HG02981 (cell line): ENCODE results near the gene CRTC2.

Experiments
- ATAC-seq: cut with Tn5 transposase; IDR thresholded peaks from one replicate; pipeline ENCODE4 v1.9.1; 2021; ENCODE audit warnings: mild to moderate bottlenecking, moderate library complexity; ENCODE audit not compliant: unreplicated experiment

CRTC2 gene

DNA sequence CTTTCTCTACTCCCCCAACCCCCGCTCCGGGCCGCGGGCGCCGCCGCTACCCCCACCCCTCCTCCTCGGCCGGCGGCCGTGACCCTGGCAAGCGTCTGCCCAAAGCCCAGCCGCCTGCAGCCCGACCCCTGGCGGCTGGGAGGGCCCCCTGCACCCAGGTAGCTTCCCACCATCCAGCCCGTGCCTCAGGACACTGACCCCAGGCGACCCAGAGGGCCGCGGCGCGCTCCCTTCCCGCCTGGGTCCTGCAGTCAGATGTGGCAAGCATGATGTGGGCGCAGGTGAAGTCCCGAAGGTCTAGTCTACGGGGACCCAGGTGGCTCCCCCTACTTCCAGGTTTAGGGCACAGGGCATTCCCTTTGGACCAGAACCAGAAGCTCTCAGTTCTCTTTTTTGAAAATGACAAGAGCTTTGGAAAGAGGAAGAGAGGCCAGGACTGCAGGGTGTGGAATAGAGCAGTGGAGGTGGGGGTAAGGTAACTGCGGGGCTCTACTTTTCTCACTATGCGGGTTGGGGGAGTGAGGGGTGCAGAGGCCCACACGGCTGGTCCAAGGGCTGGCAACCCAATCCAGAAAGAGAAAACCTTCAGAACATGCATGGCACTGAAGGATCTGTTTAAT is 11.7 kb downstream of the CRTC2 start, which contains the start of gene DENND4B:
DENND4B (minus strand) TSS at position 97 of the 620 bp plus-strand sequence. CDS start 2,344 bp downstream, outside the sequence.
- peak; percentile 73 for ATAC-seq

DNA sequence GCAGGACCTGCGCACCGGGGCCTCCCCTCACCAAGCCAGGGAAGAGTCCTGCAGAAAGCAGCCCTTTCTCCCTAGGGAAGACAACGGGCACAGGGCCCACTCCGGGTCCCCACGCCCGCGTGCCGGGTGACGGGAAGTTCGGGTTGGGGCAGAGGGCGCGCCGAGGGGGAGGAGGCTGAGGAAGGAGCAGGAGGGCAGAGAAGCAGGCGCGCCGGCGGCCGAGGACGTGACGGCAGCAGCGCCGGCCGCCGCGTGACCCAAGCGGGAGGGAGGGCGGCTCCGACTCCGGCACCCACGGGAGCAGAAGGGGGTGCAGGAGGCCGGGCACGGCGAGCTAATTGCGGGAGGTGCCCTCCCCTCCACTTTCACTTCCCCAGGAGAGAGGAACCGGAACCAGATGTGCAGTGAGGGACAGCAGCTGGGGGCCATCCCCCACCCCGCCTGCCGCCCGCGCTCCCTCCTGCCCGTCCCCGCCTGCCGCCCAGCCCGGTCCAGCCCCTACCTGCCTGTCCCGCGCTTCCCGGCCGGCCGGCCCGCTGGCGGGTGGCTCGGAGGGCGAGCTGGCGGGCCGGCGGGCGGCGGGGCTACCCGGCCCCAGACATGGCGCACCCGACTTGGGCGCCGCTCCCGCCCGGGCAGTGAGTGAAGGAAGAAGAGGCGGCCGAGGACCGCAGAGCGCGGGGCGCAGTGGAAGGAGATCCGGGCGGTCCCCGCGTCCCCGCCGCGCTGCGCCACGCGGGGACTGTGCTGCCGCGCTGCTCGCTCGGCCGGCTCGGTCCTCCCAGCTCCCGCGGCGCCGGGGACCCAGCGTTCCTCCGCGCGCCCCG is 12.4 kb downstream of the CRTC2 start:
- peak; percentile 59 for ATAC-seq

DNA sequence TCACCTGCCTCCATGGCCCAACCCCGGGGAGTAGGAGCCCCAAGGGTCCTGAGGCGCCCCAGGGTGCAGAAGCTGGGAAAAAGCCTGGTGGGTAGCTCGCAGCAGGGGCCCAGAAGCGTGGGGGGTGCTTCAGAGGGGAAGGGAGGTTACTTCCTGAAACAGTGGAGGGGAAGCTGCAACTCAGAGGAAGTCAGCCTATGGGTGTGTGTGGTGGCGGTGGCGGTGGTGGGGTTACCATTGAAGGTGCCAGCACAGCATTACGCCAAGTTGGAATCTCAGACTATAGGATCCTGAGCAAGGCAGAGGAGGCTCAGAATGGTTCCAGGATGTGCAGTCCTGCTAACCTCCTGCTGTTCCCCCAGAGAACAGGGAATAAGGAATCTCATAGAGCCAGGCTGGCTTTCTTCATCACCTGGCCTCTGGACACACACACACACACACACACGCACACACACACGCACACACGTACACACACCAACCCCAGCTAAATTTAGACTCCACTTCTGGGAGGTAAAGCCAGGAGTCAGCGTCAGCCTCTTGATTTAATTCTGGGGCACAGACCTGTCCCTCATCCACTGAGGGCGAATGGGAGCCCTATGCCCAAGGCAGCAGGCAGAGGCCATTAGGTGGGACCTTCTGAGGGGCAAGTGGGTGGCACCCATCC is 13.1 kb downstream of the CRTC2 start:
- ATAC-seq: no peak

DNA sequence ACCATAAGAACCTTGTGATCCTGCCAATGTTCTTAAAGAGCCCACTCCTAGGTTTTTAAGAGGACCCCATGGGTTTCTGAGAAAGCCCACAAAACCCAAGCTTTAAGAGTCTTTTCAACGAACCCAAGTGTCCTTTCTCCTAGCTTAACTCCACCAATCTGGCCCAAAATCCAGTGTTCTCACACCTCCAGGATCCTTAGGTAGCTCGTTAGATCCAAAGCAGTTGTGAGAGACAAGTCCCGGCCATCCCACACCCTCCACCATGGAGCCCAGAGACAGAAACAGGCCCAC is 13.6 kb downstream of the CRTC2 start:
- no peak for ATAC-seq

DNA sequence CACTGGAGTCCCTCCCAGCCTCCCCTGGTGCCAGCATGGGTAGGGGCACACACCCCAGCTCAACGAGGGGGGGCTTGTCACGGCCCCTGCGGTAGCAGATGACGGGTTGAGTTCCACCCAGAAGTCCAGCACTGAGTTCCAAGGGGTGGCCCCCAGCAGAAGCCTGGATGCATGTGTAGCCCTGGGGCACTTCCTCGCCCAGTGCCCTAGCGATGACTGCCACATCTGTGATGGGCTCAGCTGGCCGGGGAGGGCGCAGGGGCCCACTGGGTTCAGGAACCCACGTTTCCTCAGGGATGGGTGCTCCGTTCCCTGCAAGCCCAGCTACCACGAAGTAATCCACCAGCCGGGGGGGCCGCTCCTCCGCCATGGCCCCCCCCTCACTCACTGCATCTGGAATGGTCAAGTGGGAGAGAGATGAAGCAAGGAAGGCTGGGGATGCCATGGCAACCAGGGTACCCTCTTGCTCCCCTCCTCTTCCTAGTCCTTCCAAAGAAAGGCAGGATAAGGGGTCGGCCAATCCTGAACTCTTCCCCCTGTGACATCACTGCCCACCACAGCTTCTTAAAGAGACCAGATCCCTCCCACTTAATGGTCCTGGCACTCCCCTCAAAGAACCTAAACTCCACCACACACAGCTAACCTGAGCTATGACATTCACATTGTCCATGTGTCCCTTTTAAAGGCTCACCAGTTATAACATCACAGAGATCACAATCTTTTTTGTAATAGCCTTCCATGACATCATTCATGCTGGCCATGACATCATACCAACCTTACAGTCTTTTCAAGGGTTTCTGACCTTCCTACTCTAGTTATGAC is 14.2 kb downstream of the CRTC2 start:
- no peak for ATAC-seq

DNA sequence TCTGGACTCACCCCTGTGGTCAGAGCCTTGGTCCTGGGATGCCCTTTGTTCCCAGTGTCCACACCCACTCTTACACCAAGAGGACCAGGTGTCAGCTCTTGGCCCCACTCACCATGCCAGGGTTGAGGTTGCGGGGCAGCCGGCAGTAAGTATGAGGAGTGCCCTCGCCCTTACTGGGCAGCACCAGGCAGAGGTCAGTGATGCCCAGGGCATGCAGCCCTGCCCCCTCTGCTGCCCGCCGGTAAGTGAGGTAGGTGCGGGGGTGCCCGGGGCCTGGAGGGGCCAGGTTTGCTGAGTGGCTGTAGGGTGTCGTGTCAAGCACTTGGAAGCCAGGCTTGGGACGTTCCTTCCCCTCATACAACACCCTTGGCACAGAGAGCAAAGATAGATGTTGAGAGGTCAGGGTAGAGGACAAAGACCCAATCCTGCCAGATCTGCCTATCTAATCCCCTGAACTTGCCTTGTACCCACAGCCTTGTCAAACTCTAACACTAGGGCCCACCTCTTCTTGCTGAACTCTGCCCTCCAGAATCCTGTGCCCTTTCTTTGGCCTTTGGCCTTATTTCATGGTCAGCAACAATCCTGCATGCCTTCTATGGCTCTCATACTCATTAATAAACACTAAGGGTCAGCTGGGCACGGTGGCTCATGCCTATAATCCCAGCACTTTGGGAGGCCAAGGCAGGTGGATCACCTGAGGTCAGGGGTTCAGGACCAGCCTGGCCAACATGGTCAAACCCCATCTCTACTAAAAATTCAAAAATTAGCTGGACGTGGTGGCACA is 15.5 kb downstream of the CRTC2 start:
- no peak for ATAC-seq

DNA sequence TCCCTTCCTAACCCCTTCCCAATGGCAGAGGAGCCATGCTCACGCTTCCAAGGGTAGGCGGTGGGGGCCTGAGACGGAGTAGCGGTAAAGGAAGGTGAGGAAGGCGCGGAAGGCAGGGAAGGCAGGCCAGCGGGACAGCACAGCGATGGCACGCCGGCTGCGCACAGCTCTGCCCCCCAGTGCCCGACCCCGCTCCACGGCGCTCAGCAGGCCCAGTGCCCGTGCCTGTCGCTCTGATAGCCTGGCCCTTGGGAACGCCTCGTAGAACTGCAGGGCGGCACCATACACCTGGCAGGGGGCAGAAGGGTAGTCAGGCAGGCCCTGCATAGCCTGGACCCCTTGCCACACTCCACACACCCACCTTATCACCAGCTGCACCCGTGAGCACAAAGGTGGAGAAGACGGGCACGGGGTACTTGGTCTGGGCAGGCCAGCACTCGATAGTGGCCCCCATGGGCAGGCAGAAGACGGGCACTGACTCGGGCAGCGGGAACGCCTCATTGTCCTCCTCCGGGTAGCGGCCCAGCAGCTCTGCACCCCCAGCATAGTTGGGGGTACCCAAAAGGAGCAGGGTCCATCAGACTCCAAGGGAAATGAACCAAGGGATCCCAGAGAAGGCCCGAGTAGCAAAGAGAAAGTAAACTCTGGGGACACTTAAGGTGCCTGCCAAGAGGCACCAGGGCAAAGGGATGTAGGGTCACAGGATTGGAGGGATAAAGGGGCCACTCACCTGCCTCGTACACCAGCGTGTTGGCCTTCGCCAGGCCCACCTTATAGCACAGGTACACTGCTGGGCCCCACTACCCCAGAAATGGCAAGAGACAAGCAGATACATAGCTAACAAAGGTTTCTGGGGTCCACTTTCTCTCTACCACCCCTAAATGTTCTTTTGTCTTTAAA is 16.3 kb downstream of the CRTC2 start:
- no peak for ATAC-seq

DNA sequence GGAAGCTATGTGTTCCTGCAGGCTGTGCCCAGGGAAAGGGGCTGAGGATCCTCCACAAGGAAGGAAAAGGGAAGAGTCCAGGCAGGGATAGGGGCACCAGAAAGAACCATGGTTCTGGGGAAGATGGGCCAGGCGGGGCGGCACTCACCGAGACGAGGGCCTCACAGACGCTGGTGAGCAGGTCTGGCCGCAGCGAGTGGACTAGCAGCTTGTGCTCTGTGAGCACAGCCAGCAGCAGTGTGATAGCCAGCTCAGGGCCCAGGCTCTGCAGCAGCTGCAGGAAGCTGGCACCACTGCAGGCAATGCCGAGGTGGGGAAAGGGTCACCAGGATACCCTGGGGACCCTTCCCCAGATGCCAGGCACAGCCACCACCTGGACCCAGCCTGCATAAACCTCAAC is 17.7 kb downstream of the CRTC2 start:
- no peak for ATAC-seq

DNA sequence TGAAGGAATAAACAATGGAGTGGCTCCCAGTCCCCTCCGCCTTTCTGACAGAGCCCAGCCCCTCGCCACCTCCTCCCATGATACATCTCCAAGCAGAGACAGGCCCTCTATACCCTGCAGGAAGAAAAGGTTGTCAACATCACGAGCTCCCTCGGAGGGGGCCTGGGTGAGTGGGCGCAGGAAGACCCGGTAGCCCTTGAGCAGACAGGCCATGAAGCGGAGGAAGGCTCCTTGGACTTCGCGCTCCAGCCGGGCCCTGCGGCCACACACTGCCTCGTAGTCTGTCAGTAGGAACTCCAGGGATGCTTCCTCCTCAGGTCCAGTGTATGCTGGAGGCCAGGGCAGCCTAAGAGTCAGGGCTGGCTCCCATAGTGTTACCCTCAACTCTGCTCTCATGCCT is 18.9 kb downstream of the CRTC2 start:
- ATAC-seq: no peak

DNA sequence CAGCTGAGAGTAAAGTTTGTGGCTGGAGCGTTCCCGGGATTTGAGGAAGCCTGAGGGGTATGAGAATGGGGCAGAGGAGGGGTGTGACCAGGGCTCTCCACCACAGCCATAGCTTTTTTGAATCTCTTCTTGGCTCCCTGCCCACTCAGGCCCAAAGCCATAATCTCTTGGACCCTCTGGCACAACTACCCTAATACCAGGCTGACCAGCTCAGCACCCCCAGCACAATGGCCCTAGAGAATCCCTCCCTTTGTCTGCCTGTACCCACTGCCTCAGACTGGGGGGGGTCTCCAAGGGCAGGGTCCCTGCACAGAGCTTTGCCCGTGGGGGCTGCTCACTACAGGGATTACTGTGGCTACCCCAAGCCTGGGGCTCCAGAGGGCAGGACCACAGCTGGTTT is 19.4 kb downstream of the CRTC2 start:
- ATAC-seq: no peak

DNA sequence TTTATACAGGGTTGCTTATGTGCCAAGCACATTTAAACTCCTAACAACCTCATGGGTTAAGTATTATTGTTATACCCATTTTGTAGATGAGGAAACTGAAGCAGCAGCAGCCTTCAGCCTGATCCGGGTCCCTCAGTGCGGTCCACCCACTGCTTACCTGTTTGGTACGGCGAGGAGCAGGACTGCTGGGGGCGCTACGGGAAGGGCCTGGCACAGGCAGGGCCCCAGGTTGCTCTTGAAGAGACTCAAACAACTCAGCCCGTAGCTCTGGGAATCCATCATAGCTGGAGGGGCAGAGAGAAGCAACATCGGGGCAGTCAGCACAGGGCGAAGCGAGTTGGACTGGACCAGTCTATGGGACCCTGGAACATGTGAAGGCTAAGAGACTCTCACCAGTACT is 21.1 kb downstream of the CRTC2 start:
- ATAC-seq: no peak

DNA sequence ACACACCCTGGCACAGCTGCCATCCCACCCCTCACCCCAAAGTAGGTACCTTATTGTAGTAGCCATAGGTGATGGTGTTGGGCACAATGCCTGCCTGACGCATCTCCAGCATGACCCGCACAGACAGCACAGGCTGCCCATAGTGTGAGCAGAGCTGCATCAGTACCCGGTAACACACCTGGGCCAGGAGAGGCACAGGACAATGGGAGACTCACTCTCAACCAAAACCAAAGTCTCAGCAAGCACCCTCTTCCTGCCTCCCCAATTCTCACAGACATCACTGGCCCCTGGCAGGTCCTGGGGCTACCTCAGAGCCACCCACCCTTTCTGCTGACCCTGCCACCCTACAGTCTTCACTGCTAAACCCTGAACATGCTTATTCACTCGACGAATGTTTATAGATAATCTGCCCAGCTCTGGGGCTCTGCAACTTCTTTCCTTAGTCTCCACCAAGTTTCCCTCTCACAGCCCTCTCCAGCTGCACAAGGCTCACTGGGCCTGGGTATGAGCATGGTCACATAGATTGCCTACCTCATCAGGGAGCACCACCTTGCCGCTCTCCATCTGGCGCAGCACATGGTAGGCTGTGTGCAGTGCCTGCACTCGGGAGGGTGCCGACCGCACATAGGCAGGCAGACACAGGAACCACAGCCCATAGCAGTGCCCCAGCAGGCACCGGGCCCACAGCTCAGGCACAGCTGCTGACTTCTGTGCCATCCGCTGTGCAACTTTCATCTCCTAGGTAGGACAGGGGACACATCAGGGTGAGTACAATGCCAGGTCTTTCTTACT is 22.2 kb downstream of the CRTC2 start:
- ATAC-seq: no peak

DNA sequence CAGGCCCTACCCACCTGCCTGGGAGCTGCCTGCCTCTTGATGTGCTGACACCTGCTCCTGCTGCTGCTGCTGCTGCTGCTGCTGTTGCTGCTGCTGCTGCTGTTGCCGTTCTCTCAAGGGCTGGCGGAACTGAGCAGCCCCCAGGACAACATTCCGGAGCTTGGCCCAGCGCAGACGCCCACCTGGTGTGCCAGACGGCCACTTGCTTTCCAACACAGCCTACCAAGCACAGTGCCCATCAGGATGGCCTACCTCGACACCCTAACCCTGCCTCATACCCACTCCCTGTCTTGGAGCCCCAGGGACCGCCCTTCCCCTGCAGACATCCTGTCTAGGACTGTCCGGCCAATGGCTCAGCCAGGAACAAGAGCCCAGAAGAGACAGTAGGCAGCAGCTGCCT is 23.7 kb downstream of the CRTC2 start:
- ATAC-seq: no peak

DNA sequence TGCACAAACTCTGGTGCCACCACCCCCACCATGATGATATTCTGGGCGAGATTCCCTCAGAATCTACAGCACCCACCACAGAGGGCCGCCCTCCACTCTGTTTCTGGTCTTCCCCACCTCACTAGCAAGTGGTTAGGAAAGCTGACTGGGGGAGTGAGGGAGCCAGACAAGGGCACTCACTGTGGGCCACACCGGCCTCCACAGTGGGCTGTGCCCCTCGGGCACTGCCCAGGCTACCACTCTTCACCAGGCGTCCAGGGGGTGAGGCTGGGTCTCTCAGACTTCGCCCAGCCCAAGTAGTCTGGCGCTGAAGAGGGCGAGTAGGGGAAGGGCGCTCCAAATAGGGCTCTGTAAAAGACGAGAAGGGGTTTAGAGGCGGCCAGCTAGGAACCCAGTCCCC is 24.5 kb downstream of the CRTC2 start:
- ATAC-seq: no peak

DNA sequence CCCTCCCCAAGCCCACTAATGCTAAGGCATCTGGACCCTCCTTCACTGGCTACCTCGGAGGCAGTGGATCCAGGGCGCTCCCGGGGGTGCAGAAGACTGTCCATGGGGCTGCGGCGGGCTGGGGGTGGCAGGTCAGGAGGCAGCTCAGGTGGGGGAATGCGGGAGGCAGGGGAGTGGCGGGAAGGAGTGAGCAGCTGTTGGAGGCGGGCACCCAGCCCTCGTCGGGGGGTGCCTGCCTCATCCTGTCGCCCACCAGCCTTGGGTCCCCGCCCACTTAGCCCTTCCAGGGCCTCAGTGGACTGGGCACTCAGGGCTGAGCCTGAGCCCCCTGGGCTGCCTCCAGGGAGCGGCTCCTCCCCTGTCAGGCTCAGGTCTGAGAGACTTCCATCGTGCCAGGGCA is 25.0 kb downstream of the CRTC2 start:
- ATAC-seq: no peak

DNA sequence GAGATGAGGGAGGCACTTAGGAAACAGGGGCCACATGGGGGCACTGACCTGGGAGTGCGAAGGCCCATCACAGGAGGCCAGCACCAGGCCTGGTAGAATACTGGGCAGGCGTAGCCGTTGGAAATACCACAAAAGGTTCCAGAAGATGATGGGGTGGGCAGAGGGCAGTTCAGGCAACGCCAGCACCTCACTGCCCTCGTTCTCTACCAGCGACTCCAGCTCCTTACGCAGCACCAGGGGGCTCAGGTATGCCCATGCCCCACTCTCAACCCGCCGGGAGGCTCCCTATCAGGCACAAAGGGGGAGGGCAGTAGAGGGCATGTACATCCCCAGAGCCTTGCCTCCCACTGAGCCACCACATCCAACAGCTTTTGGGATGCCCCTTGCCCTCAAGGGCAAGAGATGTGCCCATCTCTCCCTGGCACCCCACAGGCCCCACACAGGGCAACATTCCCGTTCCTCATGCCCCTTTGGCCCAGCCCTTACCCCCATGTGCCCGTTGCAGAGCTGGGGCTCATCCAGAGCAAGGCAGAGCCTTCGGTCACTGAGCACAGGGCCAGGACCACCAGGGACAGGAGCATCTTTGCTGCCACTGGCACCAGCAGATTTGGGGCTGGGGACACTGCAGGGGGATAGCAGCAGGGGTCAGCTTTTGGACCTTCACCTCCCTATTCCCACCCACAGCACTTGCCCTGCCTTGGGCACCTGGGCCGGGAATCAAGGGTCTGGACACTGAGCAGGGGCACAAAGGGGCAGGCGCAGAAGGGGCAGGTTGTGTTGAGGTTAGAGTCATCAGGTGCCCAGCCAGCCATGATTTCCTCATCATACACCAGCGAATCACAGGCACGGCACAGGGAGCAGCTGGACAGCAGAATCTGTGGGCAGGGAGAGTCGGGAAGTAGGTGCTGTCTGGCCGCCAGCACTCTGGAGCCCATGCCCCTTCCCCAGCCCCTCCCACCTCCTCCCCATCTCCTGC is 26.0 kb downstream of the CRTC2 start:
- ATAC-seq: no peak
